Liver (tissue), 9 donors: ENCODE measurements around the gene TMEM40. TPM values are rescaled to one million over a fixed set of nuclear protein-coding genes. Genes with fewer than 3 reads are reported as not detected.

ENCODE experiments used
- DNase-seq: peaks from one replicate; pipeline ENCODE4 v3.0.0-alpha.2; 2017; ENCODE audit warnings: low spot score
- H3K27ac ChIP-seq, 2 donors: one replicate each; pipeline ENCODE4 v1.7.0; 2013; ENCODE audit warnings: inconsistent platforms in 2 of 2, low read length in 2 of 2, control low read depth in 1 of 2, low read depth in 1 of 2, mild to moderate bottlenecking in 1 of 2
- H3K27me3 ChIP-seq, 4 donors: one replicate each; pipeline versions ENCODE4 v1.6.1 to v1.7.0; 2013; ENCODE audit warnings: low read length in 3 of 4, inconsistent platforms in 1 of 4, mild to moderate bottlenecking in 1 of 4, moderate library complexity in 1 of 4; ENCODE audit not compliant: control insufficient read depth in 4 of 4, insufficient read depth in 4 of 4
- H3K36me3 ChIP-seq, 4 donors: one replicate each; pipeline versions ENCODE4 v1.6.1 to v1.7.0; 2013; ENCODE audit warnings: low read length in 3 of 4, mild to moderate bottlenecking in 3 of 4, low read depth in 1 of 4, moderate library complexity in 1 of 4; ENCODE audit not compliant: control insufficient read depth in 4 of 4, insufficient read depth in 3 of 4
- H3K4me1 ChIP-seq, 4 donors: one replicate each; pipeline versions ENCODE4 v1.6.1 to v1.7.0; 2013; ENCODE audit warnings: low read length in 3 of 4, mild to moderate bottlenecking in 3 of 4, moderate library complexity in 1 of 4; ENCODE audit not compliant: control insufficient read depth in 4 of 4, insufficient read depth in 4 of 4
- H3K4me3 ChIP-seq, 3 donors: one replicate each; pipeline versions ENCODE4 v1.6.1 to v1.7.0; 2013; ENCODE audit warnings: low read length in 3 of 3, control low read depth in 1 of 3, low read depth in 1 of 3, mild to moderate bottlenecking in 1 of 3
- H3K9ac ChIP-seq, 2 donors: one replicate each; pipeline ENCODE4 v1.7.0; 2013; ENCODE audit warnings: low read length in 2 of 2, mild to moderate bottlenecking in 2 of 2, moderate library complexity in 2 of 2, control low read depth in 1 of 2, low read depth in 1 of 2
- H3K9me3 ChIP-seq, 4 donors: one replicate each; pipeline versions ENCODE4 v1.6.1 to v1.7.0; 2013; ENCODE audit warnings: low read length in 3 of 4; ENCODE audit not compliant: control insufficient read depth in 4 of 4
- EGR1 ChIP-seq, 2 donors: IDR thresholded peaks; 2 replicates each; pipeline ENCODE4 v1.6.1; 2016 to 2018; ENCODE audit warnings: antibody characterized with exemption in 2 of 2, low read depth in 2 of 2
- FOXA1 ChIP-seq: IDR thresholded peaks from 2 replicates; pipeline ENCODE4 v1.6.1; 2016; ENCODE audit warnings: antibody characterized with exemption
- FOXA2 ChIP-seq: IDR thresholded peaks from 2 replicates; pipeline ENCODE4 v1.6.1; 2016; ENCODE audit warnings: antibody characterized with exemption
- GABPA ChIP-seq, 2 donors: IDR thresholded peaks in 1 of 2; conservative IDR thresholded peaks in 1 of 2; 2 replicates each; pipeline ENCODE4 v1.6.1; 2016; ENCODE audit warnings: antibody characterized with exemption in 2 of 2, mild to moderate bottlenecking in 1 of 2, moderate library complexity in 1 of 2
- HNF4A ChIP-seq, 2 donors: conservative IDR thresholded peaks; 2 replicates each; pipeline ENCODE4 v1.6.1; 2016; ENCODE audit warnings: antibody characterized with exemption in 2 of 2, mild to moderate bottlenecking in 2 of 2
- HNF4G ChIP-seq: IDR thresholded peaks from 2 replicates; pipeline ENCODE4 v1.6.1; 2016; ENCODE audit warnings: antibody characterized with exemption
- JUND ChIP-seq, 2 donors: IDR thresholded peaks; 2 replicates each; pipeline ENCODE4 v1.6.1; 2016; ENCODE audit warnings: antibody characterized with exemption in 2 of 2
- NR2F2 ChIP-seq: IDR thresholded peaks from 2 replicates; pipeline ENCODE4 v1.6.1; 2016; ENCODE audit warnings: antibody characterized with exemption
- RAD21 ChIP-seq, 2 donors: IDR thresholded peaks; 2 replicates each; pipeline ENCODE4 v1.6.1; 2016; ENCODE audit warnings: antibody characterized with exemption in 2 of 2, mild to moderate bottlenecking in 2 of 2
- RXRA ChIP-seq, 2 donors: IDR thresholded peaks; 2 replicates each; pipeline ENCODE4 v1.6.1; 2017 to 2018; ENCODE audit warnings: antibody characterized with exemption in 2 of 2, mild to moderate bottlenecking in 1 of 2
- SP1 ChIP-seq: IDR thresholded peaks from 2 replicates; pipeline ENCODE4 v1.6.1; 2018; ENCODE audit warnings: antibody characterized with exemption, mild to moderate bottlenecking
- TAF1 ChIP-seq: conservative IDR thresholded peaks from 2 replicates; pipeline ENCODE4 v1.6.1; 2016; ENCODE audit warnings: antibody characterized with exemption, mild to moderate bottlenecking
- YY1 ChIP-seq: IDR thresholded peaks from 2 replicates; pipeline ENCODE4 v1.6.1; 2016; ENCODE audit warnings: antibody characterized with exemption, mild to moderate bottlenecking
- whole genome bisulfite sequencing: extraction: QIAGEN DNeasy Blood & Tissue Kit; methylation state at CpG from one replicate; pipeline ENCODE4 v1.1.7; 2013; 5-methylcytosine and 5-hydroxymethylcytosine counted together
- polyA plus RNA-seq, 2 donors: library from polyadenylated mRNA; stranded (reverse) in 1 of 2; unstranded in 1 of 2; fragments of 200-250 nt in 1 of 2; fragments of >200 nt in 1 of 2; fragmentation: Nextera tagmentation in 1 of 2; extraction: Ambion mirVana in 1 of 2; gene quantifications; one replicate each; pipeline versions ENCODE4 v1.2.1 to v1.2.3, GENCODE V29; 2013 to 2015
- total RNA-seq, 2 donors: library from RNA; depleted of rRNA; stranded (reverse); fragments of >200 nt; gene quantifications; one replicate each; pipeline ENCODE4 v1.2.3, GENCODE V29; 2014
- TF ChIP-seq, protein P1 (sequence below): IDR thresholded peaks from 2 replicates; pipeline ENCODE4 v1.6.1; 2016; ENCODE audit warnings: antibody characterized with exemption
- TF ChIP-seq, protein P2 (sequence below): fragments of 150-350 bp; IDR thresholded peaks from 2 replicates; pipeline ENCODE4 v1.5.1; 2017; ENCODE audit warnings: improper control_type of control experiment, low read depth, low read length; ENCODE audit not compliant: missing input control
- TF ChIP-seq, protein P3 (sequence below): IDR thresholded peaks from 2 replicates; pipeline ENCODE4 v1.6.1; 2016; ENCODE audit warnings: antibody characterized with exemption
- TF ChIP-seq, protein P4 (sequence below): IDR thresholded peaks from 2 replicates; pipeline ENCODE4 v1.6.1; 2016; ENCODE audit warnings: antibody characterized with exemption, mild to moderate bottlenecking
- TF ChIP-seq, protein P5 (sequence below): IDR thresholded peaks from 2 replicates; pipeline ENCODE4 v1.6.1; 2016; ENCODE audit warnings: antibody characterized with exemption
- donor health status: healthy.
- donor health status: healthy.
- donor health status: healthy.
- donor health status: healthy.
- donor health status: healthy.

The TMEM40 gene
- total and polyA plus RNA-seq, 4 donors, result 0.57 to 0.79 TPM; not detected in 2

DNA sequence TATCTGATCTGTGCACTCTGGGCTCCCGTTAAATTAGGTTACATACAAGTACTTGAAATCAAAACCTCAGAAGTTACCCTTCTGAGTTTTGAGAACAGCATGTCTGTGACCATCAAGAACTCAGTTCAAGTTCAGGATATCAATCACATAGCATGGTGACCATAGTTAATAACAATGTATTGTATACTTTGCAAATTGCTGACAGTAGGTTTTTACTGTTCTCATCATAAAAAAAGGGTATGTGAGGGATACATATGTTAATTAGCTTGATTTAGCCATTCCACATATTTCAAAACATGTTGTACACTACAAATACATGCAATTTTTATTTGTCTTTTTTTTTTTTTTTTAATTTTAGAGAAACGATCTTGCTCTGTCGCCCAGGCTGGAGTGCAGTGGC lies 25.5 kb downstream of the TMEM40 start:
- Histone ChIP-seq H3K36me3 (no peaks in the 10 kb centered on the region), H3K27me3 (no peaks in the 10 kb centered on the region), H3K27ac (no peak overlapping the region), H3K4me3 (no peak overlapping the region), H3K9me3 (no peaks in the 10 kb centered on the region), H3K9ac (no peak overlapping the region), H3K4me1 (peaks cover 0 to 3% (median under 1%) of the 10 kb centered on the region in 4 donors)
- TF ChIP-seq EGR1 (IDR thresholded peaks at IDR 0.05; ENCODE audit: low read depth in 2 of 2) (no peak), RAD21 (IDR thresholded peaks at IDR 0.05) (no peak)
- TF ChIP-seq, protein P1, sequence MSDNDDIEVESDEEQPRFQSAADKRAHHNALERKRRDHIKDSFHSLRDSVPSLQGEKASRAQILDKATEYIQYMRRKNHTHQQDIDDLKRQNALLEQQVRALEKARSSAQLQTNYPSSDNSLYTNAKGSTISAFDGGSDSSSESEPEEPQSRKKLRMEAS, result no peak
- DNase-seq, result no peak
- WGBS, result 66% methylated on average over 3 of the region's 3 CpGs

DNA sequence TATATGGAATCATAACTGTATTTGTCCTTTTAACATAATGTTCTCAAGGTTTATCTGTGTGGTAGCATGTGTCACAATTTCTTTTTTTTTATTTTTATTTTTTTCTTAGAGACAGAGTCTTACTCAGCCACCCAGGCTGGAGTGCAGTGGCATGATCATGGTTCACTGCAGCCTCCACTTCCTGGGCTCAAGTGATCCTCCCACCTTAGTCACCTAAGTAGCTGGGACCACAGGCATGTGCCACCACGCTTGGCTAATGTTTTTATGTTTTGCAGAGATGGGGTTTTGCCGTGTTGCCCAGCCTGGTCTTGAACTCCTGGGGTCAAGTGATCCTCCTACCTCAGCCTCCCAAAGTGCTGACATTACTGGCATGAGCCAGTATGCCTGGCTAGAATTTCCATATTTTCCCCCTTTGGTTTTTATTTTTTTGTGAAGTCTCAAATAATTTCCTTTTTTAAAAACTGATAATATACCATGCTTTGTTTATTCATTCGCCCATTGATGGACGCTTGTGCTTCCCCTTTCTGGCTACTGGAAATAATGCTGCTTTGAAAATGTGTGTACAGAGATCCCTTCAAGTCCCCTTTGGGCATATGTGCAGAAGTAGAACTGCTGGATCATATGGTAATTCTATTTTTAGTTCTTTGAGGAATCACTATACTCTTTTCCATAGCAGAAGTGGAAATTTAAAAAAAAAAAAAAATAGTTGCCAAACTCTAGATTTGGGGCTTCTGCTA lies 28.4 kb downstream of the TMEM40 start:
- H3K9me3 ChIP-seq, result no peaks in the 10 kb centered on the region
- no peaks in the 10 kb centered on the region for H3K36me3 ChIP-seq
- no peak overlapping the region for H3K9ac ChIP-seq
- DNase-seq, result no peak
- WGBS, result 80% methylated on average over 4 of the region's 4 CpGs
- no peaks in the 10 kb centered on the region for H3K27me3 ChIP-seq
- TF ChIP-seq, protein P2, sequence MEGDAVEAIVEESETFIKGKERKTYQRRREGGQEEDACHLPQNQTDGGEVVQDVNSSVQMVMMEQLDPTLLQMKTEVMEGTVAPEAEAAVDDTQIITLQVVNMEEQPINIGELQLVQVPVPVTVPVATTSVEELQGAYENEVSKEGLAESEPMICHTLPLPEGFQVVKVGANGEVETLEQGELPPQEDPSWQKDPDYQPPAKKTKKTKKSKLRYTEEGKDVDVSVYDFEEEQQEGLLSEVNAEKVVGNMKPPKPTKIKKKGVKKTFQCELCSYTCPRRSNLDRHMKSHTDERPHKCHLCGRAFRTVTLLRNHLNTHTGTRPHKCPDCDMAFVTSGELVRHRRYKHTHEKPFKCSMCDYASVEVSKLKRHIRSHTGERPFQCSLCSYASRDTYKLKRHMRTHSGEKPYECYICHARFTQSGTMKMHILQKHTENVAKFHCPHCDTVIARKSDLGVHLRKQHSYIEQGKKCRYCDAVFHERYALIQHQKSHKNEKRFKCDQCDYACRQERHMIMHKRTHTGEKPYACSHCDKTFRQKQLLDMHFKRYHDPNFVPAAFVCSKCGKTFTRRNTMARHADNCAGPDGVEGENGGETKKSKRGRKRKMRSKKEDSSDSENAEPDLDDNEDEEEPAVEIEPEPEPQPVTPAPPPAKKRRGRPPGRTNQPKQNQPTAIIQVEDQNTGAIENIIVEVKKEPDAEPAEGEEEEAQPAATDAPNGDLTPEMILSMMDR, result no peak
- TF ChIP-seq, protein P3, sequence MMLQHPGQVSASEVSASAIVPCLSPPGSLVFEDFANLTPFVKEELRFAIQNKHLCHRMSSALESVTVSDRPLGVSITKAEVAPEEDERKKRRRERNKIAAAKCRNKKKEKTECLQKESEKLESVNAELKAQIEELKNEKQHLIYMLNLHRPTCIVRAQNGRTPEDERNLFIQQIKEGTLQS, result no peak
- TF ChIP-seq EGR1 (IDR thresholded peaks at IDR 0.05; ENCODE audit: low read depth in 2 of 2) (no peak), YY1 (no peak), FOXA2 (no peak), RAD21 (IDR thresholded peaks at IDR 0.05) (no peak), HNF4A (conservative IDR thresholded peaks at IDR 0.05) (no peak), HNF4G (no peak), GABPA (IDR thresholded peaks at IDR 0.05 in 1 of 2, conservative IDR thresholded peaks at IDR 0.05 in 1 of 2) (no peak), SP1 (no peak), FOXA1 (no peak), RXRA (IDR thresholded peaks at IDR 0.05) (no peak), NR2F2 (no peak), TAF1 (no peak), JUND (IDR thresholded peaks at IDR 0.05) (no peak)
- TF ChIP-seq, protein P4, sequence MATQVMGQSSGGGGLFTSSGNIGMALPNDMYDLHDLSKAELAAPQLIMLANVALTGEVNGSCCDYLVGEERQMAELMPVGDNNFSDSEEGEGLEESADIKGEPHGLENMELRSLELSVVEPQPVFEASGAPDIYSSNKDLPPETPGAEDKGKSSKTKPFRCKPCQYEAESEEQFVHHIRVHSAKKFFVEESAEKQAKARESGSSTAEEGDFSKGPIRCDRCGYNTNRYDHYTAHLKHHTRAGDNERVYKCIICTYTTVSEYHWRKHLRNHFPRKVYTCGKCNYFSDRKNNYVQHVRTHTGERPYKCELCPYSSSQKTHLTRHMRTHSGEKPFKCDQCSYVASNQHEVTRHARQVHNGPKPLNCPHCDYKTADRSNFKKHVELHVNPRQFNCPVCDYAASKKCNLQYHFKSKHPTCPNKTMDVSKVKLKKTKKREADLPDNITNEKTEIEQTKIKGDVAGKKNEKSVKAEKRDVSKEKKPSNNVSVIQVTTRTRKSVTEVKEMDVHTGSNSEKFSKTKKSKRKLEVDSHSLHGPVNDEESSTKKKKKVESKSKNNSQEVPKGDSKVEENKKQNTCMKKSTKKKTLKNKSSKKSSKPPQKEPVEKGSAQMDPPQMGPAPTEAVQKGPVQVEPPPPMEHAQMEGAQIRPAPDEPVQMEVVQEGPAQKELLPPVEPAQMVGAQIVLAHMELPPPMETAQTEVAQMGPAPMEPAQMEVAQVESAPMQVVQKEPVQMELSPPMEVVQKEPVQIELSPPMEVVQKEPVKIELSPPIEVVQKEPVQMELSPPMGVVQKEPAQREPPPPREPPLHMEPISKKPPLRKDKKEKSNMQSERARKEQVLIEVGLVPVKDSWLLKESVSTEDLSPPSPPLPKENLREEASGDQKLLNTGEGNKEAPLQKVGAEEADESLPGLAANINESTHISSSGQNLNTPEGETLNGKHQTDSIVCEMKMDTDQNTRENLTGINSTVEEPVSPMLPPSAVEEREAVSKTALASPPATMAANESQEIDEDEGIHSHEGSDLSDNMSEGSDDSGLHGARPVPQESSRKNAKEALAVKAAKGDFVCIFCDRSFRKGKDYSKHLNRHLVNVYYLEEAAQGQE, result no peak
- TF ChIP-seq, protein P5, sequence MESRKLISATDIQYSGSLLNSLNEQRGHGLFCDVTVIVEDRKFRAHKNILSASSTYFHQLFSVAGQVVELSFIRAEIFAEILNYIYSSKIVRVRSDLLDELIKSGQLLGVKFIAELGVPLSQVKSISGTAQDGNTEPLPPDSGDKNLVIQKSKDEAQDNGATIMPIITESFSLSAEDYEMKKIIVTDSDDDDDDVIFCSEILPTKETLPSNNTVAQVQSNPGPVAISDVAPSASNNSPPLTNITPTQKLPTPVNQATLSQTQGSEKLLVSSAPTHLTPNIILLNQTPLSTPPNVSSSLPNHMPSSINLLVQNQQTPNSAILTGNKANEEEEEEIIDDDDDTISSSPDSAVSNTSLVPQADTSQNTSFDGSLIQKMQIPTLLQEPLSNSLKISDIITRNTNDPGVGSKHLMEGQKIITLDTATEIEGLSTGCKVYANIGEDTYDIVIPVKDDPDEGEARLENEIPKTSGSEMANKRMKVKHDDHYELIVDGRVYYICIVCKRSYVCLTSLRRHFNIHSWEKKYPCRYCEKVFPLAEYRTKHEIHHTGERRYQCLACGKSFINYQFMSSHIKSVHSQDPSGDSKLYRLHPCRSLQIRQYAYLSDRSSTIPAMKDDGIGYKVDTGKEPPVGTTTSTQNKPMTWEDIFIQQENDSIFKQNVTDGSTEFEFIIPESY, result no peak
- TF ChIP-seq, protein P1, result no peak
- no peak overlapping the region for H3K27ac ChIP-seq
- H3K4me1 ChIP-seq, result peaks cover 0 to 3% (median under 1%) of the 10 kb centered on the region in 4 donors
- no peak overlapping the region for H3K4me3 ChIP-seq
